Cerebellar nuclear complex (tissue), 1 donor: ENCODE results near the gene MADD.
A peak's percentile ranks its signal among the peaks of the same experiment; 100 is the strongest.

Source experiments
- DNase-seq, 2 experiments: peaks; one replicate each; lab custom pipeline; 2025; lab: John Stamatoyannopoulos, UW

The MADD gene

DNA sequence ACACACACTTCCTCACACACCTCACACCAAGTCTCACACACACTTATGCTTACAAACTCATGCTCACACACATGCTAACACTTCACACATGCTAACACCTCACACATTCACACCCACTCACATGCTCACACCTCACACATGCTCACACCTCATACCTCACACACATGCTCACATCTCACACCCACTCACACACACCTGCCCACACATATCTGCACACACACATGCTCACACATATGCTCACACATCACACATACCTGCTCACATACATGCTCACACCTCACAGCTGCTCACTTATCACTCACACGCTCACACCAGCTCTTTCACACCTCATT is 87.0 kb downstream of the MADD start:
- DNase-seq, result no peak

DNA sequence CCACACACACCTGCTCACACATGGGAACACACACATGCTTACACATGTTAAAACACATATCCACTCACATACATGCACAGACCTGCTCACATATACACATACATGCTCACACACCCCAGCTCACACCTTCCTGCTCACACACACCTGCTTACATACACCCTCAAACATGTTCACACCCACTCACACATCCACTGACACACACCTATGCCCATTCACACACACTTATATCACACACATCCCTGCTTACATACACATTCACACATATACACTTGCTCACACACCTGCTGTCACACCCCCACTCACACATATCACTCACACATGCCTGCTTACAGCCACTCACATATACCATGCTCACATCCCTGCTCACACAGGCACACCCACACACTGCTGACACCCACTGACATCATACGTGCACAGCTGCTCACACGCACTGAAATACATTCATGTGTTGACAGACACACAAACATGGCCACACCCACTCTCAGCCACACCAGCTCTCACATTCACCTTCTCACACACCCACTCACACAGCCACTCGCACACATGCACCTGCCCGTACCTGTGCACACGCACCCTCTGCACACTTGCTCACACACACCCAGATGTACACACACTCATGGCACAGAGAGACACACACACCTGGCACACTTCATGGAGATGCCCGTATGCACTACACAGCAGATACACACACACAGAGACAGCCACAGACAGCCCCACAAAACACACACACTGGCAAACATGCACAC is 88.2 kb downstream of the MADD start:
- no peak for DNase-seq

DNA sequence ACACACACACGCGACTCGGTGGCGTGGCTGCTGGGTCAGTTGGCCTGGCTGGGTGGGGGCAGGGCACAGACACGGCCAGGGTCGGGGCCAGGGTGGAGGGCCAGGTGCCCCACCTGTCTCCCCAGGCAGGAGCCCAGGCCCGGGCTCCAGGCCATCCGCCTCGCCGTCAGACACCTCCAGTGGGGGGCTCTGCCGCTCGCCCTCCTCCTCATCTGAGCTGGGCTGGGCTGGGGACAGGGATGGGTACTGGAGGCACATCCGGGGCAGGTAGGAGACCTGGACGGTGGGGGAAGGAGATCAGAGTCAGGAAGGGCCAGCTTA is 88.8 kb downstream of the MADD start:
- no peak for DNase-seq

DNA sequence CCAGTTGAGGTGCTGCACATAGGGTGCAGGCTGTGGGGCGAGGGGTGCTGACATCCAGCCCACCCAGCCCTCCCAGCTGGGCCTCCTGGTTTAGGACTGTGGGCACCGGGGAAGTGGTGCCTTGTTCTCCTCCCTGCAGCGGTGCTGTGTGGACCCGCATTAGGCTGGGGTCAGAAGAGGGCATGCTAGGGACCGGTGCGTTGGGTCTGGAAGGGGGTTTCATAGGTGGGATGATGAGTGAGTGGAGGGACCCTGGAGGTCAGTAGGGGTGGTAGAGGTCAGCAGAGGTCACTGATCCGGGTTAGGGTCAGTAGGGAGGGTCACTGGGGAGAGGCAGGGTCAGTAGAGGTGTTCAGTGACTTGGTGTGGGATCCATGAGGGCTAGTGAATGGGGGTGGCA is 89.2 kb downstream of the MADD start:
- no peak for DNase-seq

- no peak for DNase-seq
Observed at GRCh38 chr11:47359586-47359985, 89.7 kb downstream of the MADD start.

GRCh38 chr11:47360341-47360740 is 90.4 kb downstream of the MADD start:
- no peak for DNase-seq

GRCh38 chr11:47361419-47361818 is 91.5 kb downstream of the MADD start:
- DNase-seq, result no peak

GRCh38 chr11:47366020-47366490 is 96.1 kb downstream of the MADD start:
- no peak for DNase-seq

DNA sequence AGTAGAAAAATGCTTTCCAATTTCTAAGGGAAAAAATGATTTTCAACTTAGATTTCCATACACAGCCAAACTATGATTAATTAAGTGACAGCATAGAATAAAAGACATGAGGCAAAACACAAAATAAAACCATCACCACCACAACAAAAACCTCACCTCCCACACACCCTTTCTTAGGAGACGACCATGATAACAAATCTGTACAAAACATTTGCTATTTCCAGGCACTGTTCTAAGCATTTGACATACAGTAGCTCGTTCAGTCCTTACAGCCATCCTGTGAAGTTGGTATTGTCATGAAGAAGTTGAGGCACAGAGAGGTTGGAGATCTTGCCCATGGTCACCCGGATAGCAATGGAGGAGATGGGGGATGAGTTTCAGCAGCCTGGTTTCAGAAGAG is 99.7 kb downstream of the MADD start:
- no peak for DNase-seq

- no peak for DNase-seq
Observed at GRCh38 chr11:47372422-47372821, 102.5 kb downstream of the MADD start.

DNA sequence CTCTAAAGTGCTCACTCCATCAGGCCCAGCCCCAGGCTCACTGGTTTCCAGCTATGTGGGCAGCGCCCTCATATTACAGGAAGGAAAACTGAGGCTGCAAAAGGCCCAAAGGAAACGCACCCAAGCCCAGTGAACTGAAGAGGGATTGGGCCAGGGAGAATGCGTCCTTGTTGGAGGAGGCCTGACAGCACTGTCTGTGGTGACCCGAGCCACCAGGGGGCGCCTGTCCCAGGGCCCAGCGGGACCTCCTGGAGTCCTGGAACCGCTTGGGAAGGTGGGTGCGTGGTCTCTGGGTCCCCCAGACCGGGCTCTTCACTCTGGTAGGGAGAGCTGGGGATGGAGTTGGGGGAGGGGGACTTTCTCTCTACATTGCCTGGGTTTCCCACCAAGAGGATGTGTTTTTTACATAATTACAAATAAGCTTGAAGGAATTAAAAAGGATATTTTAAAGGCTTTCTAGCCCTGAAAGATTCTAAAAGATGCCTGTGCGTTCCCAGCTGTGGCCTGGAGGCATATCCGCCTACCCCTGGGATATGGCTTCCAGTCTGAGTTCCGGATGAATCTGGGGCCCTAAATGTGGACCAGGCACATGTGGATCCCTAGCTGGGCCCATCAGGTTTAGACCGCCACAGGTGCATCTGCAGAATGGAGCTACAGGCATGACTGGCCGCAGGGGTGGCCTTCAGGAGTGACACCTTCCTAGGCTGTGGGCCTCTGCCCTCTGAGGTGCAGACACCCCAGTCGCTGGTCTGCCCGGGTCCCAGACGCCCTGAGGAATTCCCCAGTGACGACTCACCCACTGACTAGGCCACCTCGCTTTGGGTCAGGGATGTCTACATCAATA is 104.2 kb downstream of the MADD start:
- DNase-seq, result peak in 1 of 2 experiments; percentile 53

DNA sequence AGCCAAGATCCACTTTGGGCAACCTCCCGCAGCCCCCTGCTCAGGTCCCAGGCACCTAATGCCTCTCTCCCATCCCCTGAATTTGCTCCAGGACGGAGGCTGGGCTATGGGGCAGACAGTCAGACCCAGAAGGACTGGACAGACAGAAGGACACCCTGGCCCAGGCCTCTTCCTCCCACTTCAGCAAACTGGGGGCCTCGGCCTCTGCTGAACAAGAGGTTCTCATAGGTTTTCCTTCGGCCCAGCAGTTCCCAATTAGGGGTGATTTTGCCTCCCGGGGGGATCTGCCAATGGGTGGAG is 104.7 kb downstream of the MADD start:
- DNase-seq, result no peak

DNA sequence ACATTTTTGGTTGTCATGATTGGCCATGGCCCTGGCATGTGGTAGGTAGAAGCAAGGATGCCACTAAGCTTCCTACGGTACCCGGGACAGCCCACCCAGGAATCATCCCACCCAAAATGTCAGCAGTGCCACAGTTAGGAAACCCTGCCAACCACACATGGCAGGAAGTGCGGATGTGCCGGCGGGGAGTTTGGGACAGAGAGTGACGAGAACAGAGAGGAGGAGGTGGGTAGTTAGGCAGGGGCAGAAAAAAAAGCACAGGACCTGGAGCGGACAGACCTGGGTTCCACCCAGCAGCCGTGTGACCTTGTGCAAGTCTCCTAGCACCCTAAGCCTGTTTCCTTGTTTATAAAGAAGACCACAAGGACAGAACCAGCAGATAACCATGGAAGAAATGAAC is 105.1 kb downstream of the MADD start:
- DNase-seq, result no peak

GRCh38 chr11:47375546-47376085 is 105.7 kb downstream of the MADD start:
- no peak for DNase-seq

- DNase-seq, result no peak
Observed at GRCh38 chr11:47376107-47376524, 106.2 kb downstream of the MADD start.

DNA sequence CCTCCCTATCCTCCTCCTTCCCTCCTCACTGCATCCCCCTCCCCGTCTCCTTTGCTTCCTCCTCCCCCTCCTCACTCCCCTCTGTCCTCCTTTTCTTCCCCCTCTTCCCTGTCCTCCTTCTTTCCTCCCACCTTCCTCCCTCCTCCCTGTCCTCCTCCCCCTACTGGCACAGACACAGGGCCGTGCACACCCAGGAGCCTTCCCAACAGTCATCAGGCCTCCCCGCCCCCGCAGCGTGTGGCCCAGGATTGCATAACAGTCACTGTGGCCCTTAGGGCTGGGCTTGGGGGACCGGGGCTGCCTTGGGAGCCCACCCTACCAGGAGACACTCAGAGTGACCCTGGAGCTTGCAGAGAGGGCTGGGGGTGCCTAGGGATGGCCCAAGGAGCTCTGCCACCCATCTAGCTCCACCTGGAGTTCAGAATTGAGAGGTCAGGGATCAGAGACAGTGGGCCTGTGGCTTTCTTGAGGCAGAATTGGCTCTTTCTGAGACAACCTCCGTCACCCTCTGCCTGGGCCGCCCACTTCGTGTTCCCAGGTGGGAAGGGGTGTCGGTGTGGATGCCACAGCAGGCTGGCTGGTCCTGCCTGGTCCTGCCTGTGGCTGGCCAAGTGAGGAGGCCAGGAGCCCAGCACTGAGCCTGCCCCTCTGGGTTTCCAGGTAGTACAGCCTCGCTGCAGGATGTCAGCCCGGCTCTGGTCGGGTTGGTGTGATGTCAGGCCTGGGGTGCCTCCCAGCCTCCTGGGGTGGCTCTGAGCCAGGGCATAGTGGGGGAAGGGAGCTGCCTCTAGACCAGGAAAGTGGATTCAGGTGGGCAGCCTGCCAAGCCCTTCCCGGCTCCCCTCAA is 106.8 kb downstream of the MADD start:
- no peak for DNase-seq

DNA sequence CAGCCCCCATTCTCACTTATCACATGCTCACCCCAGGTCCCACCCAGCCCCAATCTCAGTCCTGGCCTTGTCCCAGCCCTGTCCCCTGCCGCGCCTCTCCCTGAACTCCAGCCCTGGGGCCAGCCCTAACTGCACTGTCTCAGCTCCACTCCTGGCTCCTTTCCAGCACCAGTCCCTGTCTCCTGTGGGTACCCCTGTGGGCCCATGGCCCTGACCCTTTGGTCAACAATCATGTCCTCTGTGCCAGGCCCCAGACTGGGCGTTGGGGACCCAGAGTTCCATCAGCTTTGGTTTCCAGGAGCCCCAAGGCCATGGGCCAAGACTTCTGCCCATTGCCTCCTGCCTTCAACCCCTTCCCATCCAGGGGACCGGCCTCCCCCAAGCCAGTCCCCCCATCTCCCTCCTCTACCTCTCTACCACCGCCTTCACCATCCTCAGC is 107.7 kb downstream of the MADD start:
- no peak for DNase-seq

- DNase-seq, result no peak
Observed at GRCh38 chr11:47378010-47378835, 108.3 kb downstream of the MADD start, which contains the start of gene SPI1. Gene SPI1, minus strand, starts transcription at chr11:47378547. Its CDS starts 194 bp downstream, at chr11:47378353.

- DNase-seq, result no peak
Observed at GRCh38 chr11:47378836-47379170, 108.9 kb downstream of the MADD start.

DNA sequence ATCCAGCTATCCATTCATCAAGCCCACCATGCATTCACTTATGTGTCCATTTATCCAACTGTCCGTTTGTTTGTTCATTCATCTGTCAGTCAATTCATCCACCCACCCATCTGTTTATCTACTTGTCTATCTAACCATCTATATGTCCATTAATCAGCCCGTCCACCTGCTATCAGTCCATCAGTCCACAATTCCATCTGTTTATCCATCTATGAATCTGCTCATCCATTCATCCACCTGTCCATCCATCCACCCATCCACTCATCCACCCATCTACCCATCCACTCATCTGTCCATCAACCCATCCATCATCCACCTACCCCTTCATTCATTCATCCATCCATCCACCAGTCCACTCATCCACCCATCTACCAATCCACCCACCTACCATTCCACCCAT is 109.4 kb downstream of the MADD start:
- no peak for DNase-seq
